ENCODE results near the gene CDH15. TPM values are rescaled to one million over a fixed set of nuclear protein-coding genes. Genes with fewer than 3 reads are reported as not detected.

CDH15 gene
- polyA plus RNA-seq, 2 of the 4 experiments (the other 2 are of a cell fraction) = 0.05 to 0.08 TPM

DNA sequence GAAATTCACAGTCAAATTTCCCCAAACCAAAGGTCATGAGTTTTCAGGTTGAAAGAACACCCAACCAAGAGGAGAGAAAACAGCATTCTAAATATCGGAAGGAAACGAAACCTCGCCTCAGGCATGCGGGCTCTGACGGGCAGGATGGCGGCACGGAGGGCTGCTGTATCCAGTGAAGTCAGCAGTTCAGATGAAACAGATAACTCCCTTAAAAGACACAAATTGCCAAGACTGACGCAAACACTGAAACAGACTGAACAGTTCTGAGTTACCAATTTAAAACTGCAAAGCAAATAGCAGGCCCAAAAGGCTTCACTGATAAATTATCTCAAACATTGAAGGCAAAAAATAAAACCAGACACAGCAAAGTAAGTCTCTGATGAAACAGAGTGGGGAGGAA lies 20.6 kb upstream of the CDH15 start:
- Histone ChIP-seq H3K4me1 (no peaks in the 10 kb centered on the region), H3K4me2 (no peak overlapping the region), H3K4me3 (no peak overlapping the region), H3K9me3 (no peaks in the 10 kb centered on the region), H3K27ac (no peak overlapping the region)
- ATAC-seq = no peak
- no peak for TF ChIP-seq JUN (IDR thresholded peaks at IDR 0.05)
- no peak for DNase-seq (ENCODE audit: low read depth in 1 of 2, low spot score in 1 of 2)
- 96% methylated on average over 8 of the region's 8 CpGs for WGBS (ENCODE audit: missing lambda C conversion rate)
- no peak for FAIRE-seq
- POLR2A ChIA-PET = no interaction called here
- CTCF ChIA-PET = no interaction called here

DNA sequence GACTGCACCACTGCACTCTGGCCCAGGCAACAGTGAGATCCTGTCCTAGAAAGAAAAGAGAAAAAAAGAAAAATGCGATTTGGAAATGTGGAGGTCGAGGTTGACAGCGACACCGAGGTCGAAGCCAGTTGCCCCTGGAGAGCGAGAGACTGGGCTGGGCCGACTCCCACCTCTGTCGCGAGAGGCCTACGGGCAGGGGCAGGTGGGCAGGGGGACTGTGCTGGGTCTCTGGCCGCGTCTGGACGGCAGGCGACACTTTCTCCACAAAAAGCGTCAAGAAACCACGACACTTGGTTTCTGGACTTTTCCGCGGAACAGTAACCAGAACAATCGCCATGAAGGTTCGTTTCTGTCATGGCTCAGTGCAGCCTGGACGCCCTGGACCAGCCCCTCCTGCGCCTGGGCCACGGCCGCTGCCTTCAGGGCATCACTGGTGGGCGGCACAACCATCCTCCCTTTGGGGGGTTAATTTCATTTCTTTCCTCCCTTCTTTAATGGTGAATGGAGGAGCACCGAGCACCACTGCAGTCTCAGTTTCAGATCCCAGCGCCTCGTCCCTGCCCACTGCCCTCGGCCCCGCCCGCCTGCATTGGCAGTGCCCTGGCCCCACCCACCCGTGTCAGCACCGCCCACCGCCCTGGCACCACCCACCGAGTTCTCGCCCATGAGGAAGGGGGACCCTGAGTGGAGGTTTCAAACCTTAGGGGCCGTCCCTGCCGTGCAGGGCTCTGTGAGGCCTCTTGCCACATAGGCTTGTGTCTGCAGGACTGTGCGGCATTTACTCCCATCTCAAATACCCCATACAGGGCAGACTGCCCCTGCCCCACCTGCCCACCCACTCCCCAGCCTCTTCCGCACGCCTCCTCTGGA lies 18.5 kb upstream of the CDH15 start:
- WGBS (ENCODE audit: missing lambda C conversion rate) = 92% methylated on average over 32 of the region's 41 CpGs
- ATAC-seq = peak; percentile 5 to 39; a peak in 3 of 6 replicates

More for the DNA sequence above, 18.5 kb upstream of the CDH15 start:
- DNase-seq (ENCODE audit: low read depth in 1 of 2, low spot score in 1 of 2) = no peak
- Histone ChIP-seq H3K9me3 (peaks cover 3% of the 10 kb centered on the region; the same call in 1 of the 3 replicates), H3K4me3 (no peak overlapping the region), H3K4me1 (no peaks in the 10 kb centered on the region), H3K4me2 (no peak overlapping the region), H3K27ac (no peak overlapping the region)
- POLR2A ChIA-PET = no interaction called here
- FAIRE-seq = no peak
- CTCF ChIA-PET = interaction anchor here (3.6 kb wide), 1 partner anchor 14 kb away, joined by 21 read pairs; no protein-coding TSS in a partner anchor
- TF ChIP-seq RARB (CRISPR knock-in tag; IDR thresholded peaks at IDR 0.05) (no peak), MAZ (IDR thresholded peaks at IDR 0.05; ENCODE audit: borderline replicate concordance, low read depth, low read length) (no peak), MYC (IDR thresholded peaks at IDR 0.05; ENCODE audit: borderline replicate concordance, low read length) (no peak), NPAS2 (CRISPR knock-in tag; IDR thresholded peaks at IDR 0.05; ENCODE audit: borderline replicate concordance) (no peak), ZFP36 (IDR thresholded peaks at IDR 0.05; ENCODE audit: borderline replicate concordance, partially characterized antibody) (no peak), REST (IDR thresholded peaks at IDR 0.05) (no peak), HMGXB4 (CRISPR knock-in tag; IDR thresholded peaks at IDR 0.05; ENCODE audit: borderline replicate concordance) (no peak), PHF8 (IDR thresholded peaks at IDR 0.05; ENCODE audit: borderline replicate concordance, low read depth) (no peak), POLR2A (IDR thresholded peaks at IDR 0.05; ENCODE audit: low read length) (no peak), E2F6 (IDR thresholded peaks at IDR 0.05; ENCODE audit: borderline replicate concordance, low read depth) (no peak), ZC3H11A (IDR thresholded peaks at IDR 0.05) (no peak), KDM1A (IDR thresholded peaks at IDR 0.05; ENCODE audit: low read depth) (no peak), CHD4 (IDR thresholded peaks at IDR 0.05; ENCODE audit: borderline replicate concordance) (no peak), HEYL (CRISPR knock-in tag; IDR thresholded peaks at IDR 0.05) (no peak), TFCP2L1 (CRISPR knock-in tag; IDR thresholded peaks at IDR 0.05) (no peak), RAD21 (conservative IDR thresholded peaks at IDR 0.05 in 1 of 2, IDR thresholded peaks at IDR 0.05 in 1 of 2) (no peak)

All from A549 (cell line).